NOMO-1 (cell line): Measurements from ENCODE around the gene CDPF1.
A peak's percentile ranks its signal among the peaks of the same experiment; 100 is the strongest.

ENCODE experiments used
- DNase-seq, 2 experiments: peaks; one replicate each; lab custom pipeline; 2025; ENCODE audit not compliant: unreplicated experiment in 2 of 2; lab: John Stamatoyannopoulos, UW

The CDPF1 gene

GRCh38 chr22:46259374-46259773, 9.3 kb upstream of the CDPF1 start:
- peak; percentile 26 to 41 for DNase-seq

GRCh38 chr22:46256358-46256958, 6.4 kb upstream of the CDPF1 start:
- DNase-seq, result no peak

- DNase-seq, result no peak
Observed at GRCh38 chr22:46251816-46252380, 1.8 kb upstream of the CDPF1 start.

- DNase-seq, result no peak
Observed at GRCh38 chr22:46251266-46251665, 1.2 kb upstream of the CDPF1 start.

GRCh38 chr22:46250783-46251125, 661 bp upstream of the CDPF1 start:
- no peak for DNase-seq

- DNase-seq, result no peak
Observed at GRCh38 chr22:46247443-46247975, 2.6 kb downstream of the CDPF1 start.

GRCh38 chr22:46246178-46246577, 3.9 kb downstream of the CDPF1 start:
- DNase-seq, result no peak

GRCh38 chr22:46245511-46245910, 4.6 kb downstream of the CDPF1 start:
- DNase-seq, result no peak

- no peak for DNase-seq
Observed at GRCh38 chr22:46244771-46245170, 5.3 kb downstream of the CDPF1 start.

GRCh38 chr22:46242076-46242475, 8.0 kb downstream of the CDPF1 start:
- peak in 1 of 2 experiments; percentile 12 for DNase-seq

GRCh38 chr22:46241396-46242007, 8.6 kb downstream of the CDPF1 start:
- no peak for DNase-seq

GRCh38 chr22:46240907-46241306, 9.2 kb downstream of the CDPF1 start:
- no peak for DNase-seq

GRCh38 chr22:46240506-46240905, 9.6 kb downstream of the CDPF1 start:
- peak in 1 of 2 experiments; percentile 6 for DNase-seq

- no peak for DNase-seq
Observed at GRCh38 chr22:46240073-46240472, 10.0 kb downstream of the CDPF1 start.

- DNase-seq, result no peak
Observed at GRCh38 chr22:46239261-46240048, 10.6 kb downstream of the CDPF1 start.

GRCh38 chr22:46238541-46238940, 11.6 kb downstream of the CDPF1 start:
- DNase-seq, result no peak

- DNase-seq, result no peak
Observed at GRCh38 chr22:46237453-46238124, 12.5 kb downstream of the CDPF1 start.

- DNase-seq, result no peak
Observed at GRCh38 chr22:46234969-46235368, 15.1 kb downstream of the CDPF1 start.

- DNase-seq, result no peak
Observed at GRCh38 chr22:46233231-46233630, 16.9 kb downstream of the CDPF1 start.

- DNase-seq, result no peak
Observed at GRCh38 chr22:46230262-46230901, 19.7 kb downstream of the CDPF1 start.
